ENCODE data around the gene TPPP. TPM values are rescaled to one million over a fixed set of nuclear protein-coding genes. Genes with fewer than 3 reads are reported as not detected.
"Not testable (repeated sequence)": the region's sequence is repeated elsewhere in the genome, so short reads cannot be mapped to it uniquely, and the experiment has no call there.

Gene TPPP
- total and polyA plus RNA-seq, 4 donors, result 3.7 to 24.1 (median 5.8) TPM

DNA sequence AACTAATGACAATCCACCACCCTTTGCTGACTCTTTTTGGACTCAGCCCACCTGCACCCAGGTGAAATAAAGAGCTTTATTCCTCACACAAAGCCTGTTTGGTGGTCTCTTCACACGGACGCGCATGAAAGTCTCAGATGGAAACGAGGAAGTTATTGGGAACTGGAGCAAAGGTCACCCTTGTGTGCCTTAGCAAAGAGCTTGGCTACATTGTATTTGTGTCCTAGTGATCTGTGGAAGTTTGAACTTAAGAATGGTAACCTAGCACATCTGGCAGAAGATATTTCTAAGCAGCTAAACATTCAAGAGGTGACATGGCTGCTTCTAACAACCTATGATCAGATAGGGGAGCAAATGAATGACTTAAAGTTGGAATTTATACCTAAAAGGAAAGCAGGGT is 15.2 kb upstream of the TPPP start:
- ATAC-seq (ENCODE audit: insufficient read depth, low FRiP score); H3K4me1 ChIP-seq (ENCODE audit: control insufficient read depth in 5 of 5, insufficient read depth in 5 of 5, low read length in 5 of 5); H3K27me3 ChIP-seq (ENCODE audit: control insufficient read depth in 3 of 3, insufficient read depth in 3 of 3, low read length in 2 of 3); DNase-seq; H3K27ac ChIP-seq (ENCODE audit: low read depth in 1 of 2, low read length in 1 of 2); H3K9me3 ChIP-seq (ENCODE audit: control insufficient read depth in 4 of 4, insufficient read depth in 3 of 4, low read length in 3 of 4); H3K4me3 ChIP-seq; H3K9ac ChIP-seq (ENCODE audit: insufficient read depth in 1 of 2, low read length in 2 of 2): not testable (repeated sequence)
- H3K36me3 ChIP-seq (ENCODE audit: control insufficient read depth in 4 of 4, insufficient read depth in 4 of 4, low read length in 4 of 4), result peaks cover 0 to 20% (median 5%) of the 10 kb centered on the region in 4 donors
- WGBS, 2 donors, result 87 to 88% methylated on average over 4 of the region's 4 CpGs

DNA sequence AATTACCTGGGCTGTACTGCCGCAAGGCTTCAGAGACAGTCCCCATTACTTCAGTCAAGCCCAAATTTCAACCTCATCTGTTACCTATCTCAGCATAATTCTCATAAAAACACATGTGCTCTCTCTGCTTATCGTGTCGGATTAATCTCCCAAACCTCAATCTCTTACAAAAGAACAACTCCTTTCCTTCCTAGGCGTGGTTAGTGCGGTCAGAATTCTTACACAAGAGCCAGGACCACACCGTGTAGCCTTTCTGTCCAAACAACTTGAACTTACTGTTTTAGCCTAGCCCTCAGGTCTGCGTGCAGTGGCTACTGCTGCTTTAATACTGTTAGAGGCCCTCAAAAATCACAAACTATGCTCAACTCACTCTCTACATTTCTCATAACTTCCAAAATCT is 13.0 kb upstream of the TPPP start:
- H3K27me3 ChIP-seq (ENCODE audit: control insufficient read depth in 3 of 3, insufficient read depth in 3 of 3, low read length in 2 of 3); ATAC-seq (ENCODE audit: insufficient read depth, low FRiP score); H3K9ac ChIP-seq (ENCODE audit: insufficient read depth in 1 of 2, low read length in 2 of 2); H3K9me3 ChIP-seq (ENCODE audit: control insufficient read depth in 4 of 4, insufficient read depth in 3 of 4, low read length in 3 of 4); H3K4me3 ChIP-seq; DNase-seq; H3K27ac ChIP-seq (ENCODE audit: low read depth in 1 of 2, low read length in 1 of 2); H3K4me1 ChIP-seq (ENCODE audit: control insufficient read depth in 5 of 5, insufficient read depth in 5 of 5, low read length in 5 of 5): not testable (repeated sequence)
- peaks cover 0 to 14% (median 2%) of the 10 kb centered on the region in 4 donors for H3K36me3 ChIP-seq (ENCODE audit: control insufficient read depth in 4 of 4, insufficient read depth in 4 of 4, low read length in 4 of 4)
- 36 to 53% methylated on average over 7 of the region's 7 CpGs for WGBS, 2 donors

DNA sequence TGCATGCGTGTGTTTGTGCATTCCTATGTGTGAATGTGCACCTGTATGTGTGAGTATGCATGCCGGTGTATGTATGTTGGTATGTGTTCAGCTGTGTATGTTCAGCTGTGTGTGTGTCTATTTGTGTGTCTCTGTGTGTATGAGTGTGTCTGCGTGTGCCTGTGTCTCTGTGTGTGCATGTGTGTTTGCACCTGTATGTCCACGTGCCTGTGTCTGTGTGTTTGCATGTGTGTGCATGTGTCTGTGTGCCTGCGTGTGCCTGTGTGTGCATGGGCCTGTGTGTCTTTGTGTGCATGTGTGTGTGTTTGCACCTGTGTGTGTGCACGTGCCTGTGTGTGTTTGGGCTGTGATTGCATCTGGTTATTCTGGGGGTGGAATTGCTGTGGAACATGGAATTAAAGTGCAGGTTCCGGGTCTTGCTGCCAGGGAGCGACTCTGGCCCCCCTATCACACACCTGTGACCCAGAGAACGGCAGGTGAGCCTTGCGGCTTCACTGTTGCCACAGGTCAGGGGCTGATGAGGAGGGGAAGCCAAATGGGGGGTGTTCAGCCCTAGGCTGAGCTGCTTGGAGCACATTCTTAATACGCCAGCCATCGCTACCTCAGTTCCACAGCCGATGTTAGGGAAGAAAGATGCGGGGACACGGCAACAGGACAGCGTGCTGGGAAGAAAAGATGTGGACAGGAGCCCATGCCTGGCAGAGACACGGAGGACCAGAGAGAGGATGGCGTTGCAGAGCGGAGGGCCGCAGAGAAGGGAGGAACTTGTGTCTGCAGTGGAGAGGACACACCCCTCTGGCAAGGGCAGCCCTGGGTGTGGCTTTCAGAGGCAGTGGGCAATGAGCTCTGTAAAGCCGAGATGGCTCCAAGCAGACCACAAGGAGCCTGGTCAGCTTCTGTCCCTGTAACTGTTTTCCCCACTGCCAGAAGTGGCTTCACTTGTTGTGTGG is 3.9 kb upstream of the TPPP start:
- not testable (repeated sequence) for H3K4me1 ChIP-seq (ENCODE audit: control insufficient read depth in 5 of 5, insufficient read depth in 5 of 5, low read length in 5 of 5); H3K27me3 ChIP-seq (ENCODE audit: control insufficient read depth in 3 of 3, insufficient read depth in 3 of 3, low read length in 2 of 3); DNase-seq; H3K36me3 ChIP-seq (ENCODE audit: control insufficient read depth in 4 of 4, insufficient read depth in 4 of 4, low read length in 4 of 4); H3K9me3 ChIP-seq (ENCODE audit: control insufficient read depth in 4 of 4, insufficient read depth in 3 of 4, low read length in 3 of 4); H3K4me3 ChIP-seq; H3K9ac ChIP-seq (ENCODE audit: insufficient read depth in 1 of 2, low read length in 2 of 2); ATAC-seq (ENCODE audit: insufficient read depth, low FRiP score); H3K27ac ChIP-seq (ENCODE audit: low read depth in 1 of 2, low read length in 1 of 2)
- 82 to 88% methylated on average over 18 to 21 of the region's 21 CpGs for WGBS, 2 donors

DNA sequence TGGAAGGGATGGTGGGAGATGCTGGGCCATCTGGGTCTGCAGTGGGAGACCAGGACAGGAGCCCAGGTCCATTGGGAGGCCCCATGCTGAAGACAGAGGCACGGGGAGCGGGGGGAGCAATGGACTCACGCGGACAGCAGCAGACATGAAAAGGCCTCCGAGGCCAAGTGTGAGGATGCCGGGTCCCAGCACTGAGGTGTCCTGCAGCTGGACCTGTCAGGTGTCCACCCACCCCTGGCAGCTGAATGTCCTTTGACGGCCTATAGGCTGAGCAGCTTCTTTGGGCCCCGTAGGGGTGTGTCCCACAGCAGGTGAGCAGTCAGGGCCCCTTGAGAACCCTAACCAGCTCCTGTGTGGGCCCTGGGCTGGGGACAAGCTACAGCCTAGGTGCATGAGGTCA is 3.0 kb upstream of the TPPP start:
- not testable (repeated sequence) for ATAC-seq (ENCODE audit: insufficient read depth, low FRiP score); H3K4me1 ChIP-seq (ENCODE audit: control insufficient read depth in 5 of 5, insufficient read depth in 5 of 5, low read length in 5 of 5); H3K27me3 ChIP-seq (ENCODE audit: control insufficient read depth in 3 of 3, insufficient read depth in 3 of 3, low read length in 2 of 3); H3K9ac ChIP-seq (ENCODE audit: insufficient read depth in 1 of 2, low read length in 2 of 2); DNase-seq; H3K4me3 ChIP-seq; H3K27ac ChIP-seq (ENCODE audit: low read depth in 1 of 2, low read length in 1 of 2); H3K9me3 ChIP-seq (ENCODE audit: control insufficient read depth in 4 of 4, insufficient read depth in 3 of 4, low read length in 3 of 4); H3K36me3 ChIP-seq (ENCODE audit: control insufficient read depth in 4 of 4, insufficient read depth in 4 of 4, low read length in 4 of 4)
- 93 to 94% methylated on average over 3 to 7 of the region's 8 CpGs for WGBS, 2 donors

DNA sequence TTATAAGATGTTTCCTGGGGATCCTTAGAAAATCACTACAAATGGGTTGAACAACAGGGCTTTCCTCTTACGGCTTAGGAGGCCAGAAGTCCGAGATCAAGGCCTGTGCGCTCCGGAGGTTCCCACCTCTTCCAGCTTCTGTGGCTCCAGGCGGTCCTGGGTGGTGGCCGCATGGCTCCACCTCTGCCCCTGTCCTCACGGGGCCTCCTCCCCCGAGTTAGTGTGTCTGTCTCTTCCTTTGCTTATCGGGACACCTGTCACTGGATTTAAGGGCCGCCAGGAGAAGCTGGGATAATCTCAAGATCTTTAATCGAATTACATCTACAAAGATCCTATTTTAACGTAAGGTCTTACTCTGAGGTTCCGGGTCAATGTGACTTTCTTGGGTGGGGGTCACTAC is 2.3 kb upstream of the TPPP start:
- not testable (repeated sequence) for H3K9me3 ChIP-seq (ENCODE audit: control insufficient read depth in 4 of 4, insufficient read depth in 3 of 4, low read length in 3 of 4); H3K9ac ChIP-seq (ENCODE audit: insufficient read depth in 1 of 2, low read length in 2 of 2); ATAC-seq (ENCODE audit: insufficient read depth, low FRiP score); H3K27me3 ChIP-seq (ENCODE audit: control insufficient read depth in 3 of 3, insufficient read depth in 3 of 3, low read length in 2 of 3); H3K27ac ChIP-seq (ENCODE audit: low read depth in 1 of 2, low read length in 1 of 2); H3K4me3 ChIP-seq; H3K36me3 ChIP-seq (ENCODE audit: control insufficient read depth in 4 of 4, insufficient read depth in 4 of 4, low read length in 4 of 4); H3K4me1 ChIP-seq (ENCODE audit: control insufficient read depth in 5 of 5, insufficient read depth in 5 of 5, low read length in 5 of 5); DNase-seq
- 90 to 94% methylated on average over 8 to 9 of the region's 13 CpGs for WGBS, 2 donors

DNA sequence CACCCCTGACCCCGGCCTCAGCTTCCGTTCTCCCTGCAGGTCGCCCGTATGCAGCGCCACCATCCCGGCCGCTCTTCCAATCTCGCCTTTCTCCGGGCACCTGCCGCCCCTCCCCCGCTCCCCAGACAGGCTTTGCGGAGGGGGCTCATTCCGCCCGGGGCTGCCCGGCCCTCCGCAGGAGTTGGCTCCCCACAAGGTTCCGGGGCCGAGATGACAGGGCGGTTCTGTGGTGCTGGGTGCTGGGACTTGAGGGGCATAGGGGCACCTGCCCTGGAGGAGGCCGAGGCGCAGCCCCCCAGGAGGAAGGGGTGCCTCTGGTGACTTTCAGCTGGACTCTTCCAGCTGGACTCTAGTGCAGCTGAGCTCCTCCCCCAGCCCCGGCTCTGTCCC is 885 bp upstream of the TPPP start:
- not testable (repeated sequence) for H3K9ac ChIP-seq (ENCODE audit: insufficient read depth in 1 of 2, low read length in 2 of 2); H3K27ac ChIP-seq (ENCODE audit: low read depth in 1 of 2, low read length in 1 of 2); H3K36me3 ChIP-seq (ENCODE audit: control insufficient read depth in 4 of 4, insufficient read depth in 4 of 4, low read length in 4 of 4); H3K4me3 ChIP-seq; ATAC-seq (ENCODE audit: insufficient read depth, low FRiP score); DNase-seq; H3K27me3 ChIP-seq (ENCODE audit: control insufficient read depth in 3 of 3, insufficient read depth in 3 of 3, low read length in 2 of 3); H3K4me1 ChIP-seq (ENCODE audit: control insufficient read depth in 5 of 5, insufficient read depth in 5 of 5, low read length in 5 of 5); H3K9me3 ChIP-seq (ENCODE audit: control insufficient read depth in 4 of 4, insufficient read depth in 3 of 4, low read length in 3 of 4)
- 3 to 7% methylated on average over 11 to 13 of the region's 22 CpGs for WGBS, 2 donors

DNA sequence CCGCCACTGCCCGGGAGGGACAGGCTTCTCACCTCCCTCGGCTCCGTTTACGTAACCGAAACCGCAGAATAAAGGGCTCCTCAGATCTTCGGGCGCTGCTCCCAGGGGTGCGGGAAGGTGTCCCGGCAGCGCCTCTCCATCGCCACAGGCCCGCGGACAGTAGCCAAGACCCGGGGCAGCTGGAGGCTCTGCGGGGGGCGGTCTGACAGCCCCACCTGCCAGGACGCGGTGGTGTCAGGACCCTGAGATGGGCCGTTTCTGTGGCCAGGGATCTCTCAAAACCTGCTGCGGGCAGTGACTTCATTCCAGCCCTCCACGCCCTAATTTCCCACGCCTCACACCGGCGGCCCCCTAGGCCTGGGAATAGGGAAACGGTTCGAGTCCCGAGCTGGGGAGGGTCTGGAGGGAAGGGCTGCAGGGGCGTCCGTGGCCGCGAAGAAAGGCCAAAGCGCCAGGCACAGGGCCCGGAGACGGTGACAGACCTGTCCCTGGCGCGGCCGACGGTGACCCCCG is 567 bp downstream of the TPPP start:
- H3K4me1 ChIP-seq (ENCODE audit: control insufficient read depth in 5 of 5, insufficient read depth in 5 of 5, low read length in 5 of 5); H3K9ac ChIP-seq (ENCODE audit: insufficient read depth in 1 of 2, low read length in 2 of 2); ATAC-seq (ENCODE audit: insufficient read depth, low FRiP score); H3K36me3 ChIP-seq (ENCODE audit: control insufficient read depth in 4 of 4, insufficient read depth in 4 of 4, low read length in 4 of 4); H3K27me3 ChIP-seq (ENCODE audit: control insufficient read depth in 3 of 3, insufficient read depth in 3 of 3, low read length in 2 of 3); DNase-seq; H3K9me3 ChIP-seq (ENCODE audit: control insufficient read depth in 4 of 4, insufficient read depth in 3 of 4, low read length in 3 of 4): not testable (repeated sequence)
- Histone ChIP-seq H3K27ac (ENCODE audit: low read depth in 1 of 2, low read length in 1 of 2) (peak overlapping the region in 1 of 2 donors; percentile 17), H3K4me3 (peak overlapping the region; percentile 16)
- WGBS, 2 donors, result 0 to 1% methylated on average over 38 to 39 of the region's 41 CpGs

Data from lung (tissue), 10 donors.